ENCODE data around the gene VANGL2.

DNA sequence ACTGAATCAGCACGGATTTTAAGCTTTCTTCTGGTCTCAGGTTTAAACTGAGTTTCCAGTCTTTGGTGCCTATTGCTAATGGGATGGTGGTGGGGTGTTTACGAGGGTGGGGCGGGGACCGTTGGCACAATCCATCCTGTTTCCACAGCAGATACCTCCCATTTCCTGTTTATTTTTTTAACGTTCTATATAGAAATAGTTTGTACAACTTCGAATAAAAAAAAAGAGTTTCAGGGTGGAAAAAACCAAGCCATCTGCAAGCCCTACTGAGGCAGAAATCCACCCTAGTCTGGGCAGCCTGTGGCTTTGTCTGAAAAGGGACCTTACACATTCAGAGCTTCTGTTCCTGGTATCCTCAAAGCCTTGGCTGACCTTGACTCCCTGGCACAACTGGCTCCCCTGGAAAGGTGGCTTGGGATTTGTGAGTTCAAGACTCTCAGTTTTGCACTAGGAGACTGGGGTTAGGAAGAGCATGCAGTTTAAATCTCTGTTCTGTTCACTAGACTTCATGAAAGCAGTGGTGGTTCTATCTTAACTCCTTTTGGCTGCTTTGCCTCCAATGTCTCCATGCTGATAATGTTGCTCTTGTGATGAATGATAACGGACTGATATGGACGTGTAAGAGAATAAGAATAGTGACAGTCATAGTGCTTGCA lies 46.7 kb downstream of the VANGL2 start:
- TF ChIP-seq, protein P1, sequence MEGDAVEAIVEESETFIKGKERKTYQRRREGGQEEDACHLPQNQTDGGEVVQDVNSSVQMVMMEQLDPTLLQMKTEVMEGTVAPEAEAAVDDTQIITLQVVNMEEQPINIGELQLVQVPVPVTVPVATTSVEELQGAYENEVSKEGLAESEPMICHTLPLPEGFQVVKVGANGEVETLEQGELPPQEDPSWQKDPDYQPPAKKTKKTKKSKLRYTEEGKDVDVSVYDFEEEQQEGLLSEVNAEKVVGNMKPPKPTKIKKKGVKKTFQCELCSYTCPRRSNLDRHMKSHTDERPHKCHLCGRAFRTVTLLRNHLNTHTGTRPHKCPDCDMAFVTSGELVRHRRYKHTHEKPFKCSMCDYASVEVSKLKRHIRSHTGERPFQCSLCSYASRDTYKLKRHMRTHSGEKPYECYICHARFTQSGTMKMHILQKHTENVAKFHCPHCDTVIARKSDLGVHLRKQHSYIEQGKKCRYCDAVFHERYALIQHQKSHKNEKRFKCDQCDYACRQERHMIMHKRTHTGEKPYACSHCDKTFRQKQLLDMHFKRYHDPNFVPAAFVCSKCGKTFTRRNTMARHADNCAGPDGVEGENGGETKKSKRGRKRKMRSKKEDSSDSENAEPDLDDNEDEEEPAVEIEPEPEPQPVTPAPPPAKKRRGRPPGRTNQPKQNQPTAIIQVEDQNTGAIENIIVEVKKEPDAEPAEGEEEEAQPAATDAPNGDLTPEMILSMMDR (conservative IDR thresholded peaks at IDR 0.05; ENCODE audit: low read depth, low read length): no peak
- no peak for TF ChIP-seq MAFK (IDR thresholded peaks at IDR 0.05; ENCODE audit: low read depth, low read length)
- TF ChIP-seq RFX5 (IDR thresholded peaks at IDR 0.05; ENCODE audit: low read depth, low read length): no peak

Data from IMR-90 (cell line).